OCI-LY1 (cell line): ENCODE results near the gene SLC6A9.
A peak's percentile ranks its signal among the peaks of the same experiment; 100 is the strongest.

ENCODE experiments used
- H2AFZ ChIP-seq: fragments of 200-600 bp; sonication (generic), shearing (Covaris generic); 2 replicates; pipeline ENCODE4 v1.6.0; 2014; ENCODE audit warnings: antibody characterized with exemption, mild to moderate bottlenecking, low read length
- H3F3A ChIP-seq: fragments of 200-600 bp; sonication (generic), shearing (Covaris generic); 2 replicates; pipeline ENCODE4 v1.6.0; 2014; ENCODE audit warnings: mild to moderate bottlenecking, antibody characterized with exemption, low read length, moderate library complexity; ENCODE audit not compliant: insufficient read depth
- H3K27ac ChIP-seq: fragments of 200-600 bp; sonication (generic); 2 replicates; pipeline ENCODE4 v1.5.1; 2014; ENCODE audit warnings: low read length, mixed run types, mild to moderate bottlenecking, low read depth; ENCODE audit not compliant: poor library complexity, severe bottlenecking
- H3K27me3 ChIP-seq: fragments of 200-600 bp; sonication (generic); 2 replicates; pipeline ENCODE4 v1.6.0; 2014; ENCODE audit warnings: antibody characterized with exemption, mild to moderate bottlenecking, low read length, moderate library complexity; ENCODE audit not compliant: insufficient read depth
- H3K36me3 ChIP-seq: fragments of 200-600 bp; sonication (generic); 2 replicates; pipeline ENCODE4 v1.6.1; 2014; ENCODE audit warnings: mild to moderate bottlenecking, antibody characterized with exemption, low read length, moderate library complexity, mixed read lengths; ENCODE audit not compliant: insufficient read depth
- H3K4me1 ChIP-seq: fragments of 200-600 bp; sonication (generic); 2 replicates; pipeline ENCODE4 v1.5.1; 2014; ENCODE audit warnings: mild to moderate bottlenecking, low read length, moderate library complexity; ENCODE audit not compliant: insufficient read depth, severe bottlenecking
- H3K4me2 ChIP-seq: fragments of 200-600 bp; sonication (generic), shearing (Covaris generic); 2 replicates; pipeline ENCODE4 v1.6.1; 2014; ENCODE audit warnings: low read length
- H3K4me3 ChIP-seq: fragments of 200-600 bp; sonication (generic); 2 replicates; pipeline ENCODE4 v1.5.1; 2014; ENCODE audit warnings: low read length, low read depth, mild to moderate bottlenecking, mixed read lengths; ENCODE audit not compliant: poor library complexity, severe bottlenecking
- H3K79me2 ChIP-seq: fragments of 200-600 bp; shearing (Covaris generic); 2 replicates; pipeline ENCODE4 v1.6.1; 2016; ENCODE audit warnings: mixed run types, low read length, mixed read lengths; ENCODE audit not compliant: insufficient read depth
- H3K9ac ChIP-seq: fragments of 200-600 bp; sonication (generic), shearing (Covaris generic); 2 replicates; pipeline ENCODE4 v1.6.1; 2014; ENCODE audit warnings: mild to moderate bottlenecking, low read length, mixed read lengths
- H3K9me2 ChIP-seq: fragments of 200-600 bp; sonication (generic), shearing (Covaris generic); 2 replicates; pipeline ENCODE4 v1.6.1; 2014; ENCODE audit warnings: low read depth, mild to moderate bottlenecking, low read length, mixed read lengths
- H3K9me3 ChIP-seq: fragments of 200-600 bp; shearing (Covaris generic); 2 replicates; pipeline ENCODE4 v1.6.1; 2014; ENCODE audit warnings: low read length, mixed read lengths
- H4K20me1 ChIP-seq: fragments of 200-600 bp; sonication (generic), shearing (Covaris generic); 2 replicates; pipeline ENCODE4 v1.6.0; 2016; ENCODE audit warnings: mild to moderate bottlenecking, low read length; ENCODE audit not compliant: insufficient read depth
- EZH2 ChIP-seq: fragments of 200-600 bp; sonication (generic), shearing (Covaris generic); IDR thresholded peaks from 2 replicates; pipeline ENCODE4 v1.8.0; 2017; ENCODE audit warnings: borderline replicate concordance, mixed run types, mild to moderate bottlenecking, antibody characterized with exemption, low read length, moderate library complexity, mixed read lengths
- TF ChIP-seq, protein P1 (sequence below): fragments of 200-600 bp; sonication (generic), shearing (Covaris generic); IDR thresholded peaks from 2 replicates; pipeline ENCODE4 v1.5.1; 2017; ENCODE audit warnings: mild to moderate bottlenecking, antibody characterized with exemption, low read length, moderate library complexity, mixed read lengths

The SLC6A9 gene

DNA sequence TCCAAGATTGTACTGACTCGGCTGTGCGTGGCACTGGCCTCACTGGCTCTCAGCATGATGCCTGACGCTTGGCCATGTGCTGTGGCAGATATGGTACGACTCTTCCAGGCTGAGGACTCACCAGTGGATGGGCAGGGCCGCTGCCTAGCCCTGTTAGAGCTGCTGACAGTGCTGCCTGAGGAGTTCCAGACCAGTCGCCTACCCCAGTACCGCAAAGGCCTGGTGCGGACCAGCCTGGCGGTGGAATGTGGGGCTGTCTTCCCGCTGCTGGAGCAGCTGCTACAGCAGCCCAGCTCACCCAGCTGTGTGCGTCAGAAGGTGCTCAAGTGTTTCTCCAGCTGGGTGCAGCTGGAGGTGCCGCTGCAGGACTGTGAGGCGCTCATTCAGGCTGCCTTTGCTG lies 81.6 kb downstream of the SLC6A9 start:
- H3K27ac ChIP-seq, result no peak overlapping the region
- no peak overlapping the region for H3K9ac ChIP-seq
- peaks cover 11% of the 10 kb centered on the region; the same call in 1 of the 2 replicates for H3K36me3 ChIP-seq
- no peaks in the 10 kb centered on the region for H3K9me3 ChIP-seq
- H3K9me2 ChIP-seq, result no peaks in the 10 kb centered on the region
- no peak overlapping the region for H3K4me2 ChIP-seq
- H3K27me3 ChIP-seq, result no peaks in the 10 kb centered on the region
- TF ChIP-seq, protein P1, sequence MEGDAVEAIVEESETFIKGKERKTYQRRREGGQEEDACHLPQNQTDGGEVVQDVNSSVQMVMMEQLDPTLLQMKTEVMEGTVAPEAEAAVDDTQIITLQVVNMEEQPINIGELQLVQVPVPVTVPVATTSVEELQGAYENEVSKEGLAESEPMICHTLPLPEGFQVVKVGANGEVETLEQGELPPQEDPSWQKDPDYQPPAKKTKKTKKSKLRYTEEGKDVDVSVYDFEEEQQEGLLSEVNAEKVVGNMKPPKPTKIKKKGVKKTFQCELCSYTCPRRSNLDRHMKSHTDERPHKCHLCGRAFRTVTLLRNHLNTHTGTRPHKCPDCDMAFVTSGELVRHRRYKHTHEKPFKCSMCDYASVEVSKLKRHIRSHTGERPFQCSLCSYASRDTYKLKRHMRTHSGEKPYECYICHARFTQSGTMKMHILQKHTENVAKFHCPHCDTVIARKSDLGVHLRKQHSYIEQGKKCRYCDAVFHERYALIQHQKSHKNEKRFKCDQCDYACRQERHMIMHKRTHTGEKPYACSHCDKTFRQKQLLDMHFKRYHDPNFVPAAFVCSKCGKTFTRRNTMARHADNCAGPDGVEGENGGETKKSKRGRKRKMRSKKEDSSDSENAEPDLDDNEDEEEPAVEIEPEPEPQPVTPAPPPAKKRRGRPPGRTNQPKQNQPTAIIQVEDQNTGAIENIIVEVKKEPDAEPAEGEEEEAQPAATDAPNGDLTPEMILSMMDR, result no peak
- TF ChIP-seq EZH2, result no peak
- H3K4me3 ChIP-seq, result no peak overlapping the region
- H3F3A ChIP-seq, result no peaks in the 10 kb centered on the region
- peaks cover 31% of the 10 kb centered on the region for H3K4me1 ChIP-seq
- no peaks in the 10 kb centered on the region for H3K79me2 ChIP-seq
- no peaks in the 10 kb centered on the region for H4K20me1 ChIP-seq
- no peak overlapping the region for H2AFZ ChIP-seq

DNA sequence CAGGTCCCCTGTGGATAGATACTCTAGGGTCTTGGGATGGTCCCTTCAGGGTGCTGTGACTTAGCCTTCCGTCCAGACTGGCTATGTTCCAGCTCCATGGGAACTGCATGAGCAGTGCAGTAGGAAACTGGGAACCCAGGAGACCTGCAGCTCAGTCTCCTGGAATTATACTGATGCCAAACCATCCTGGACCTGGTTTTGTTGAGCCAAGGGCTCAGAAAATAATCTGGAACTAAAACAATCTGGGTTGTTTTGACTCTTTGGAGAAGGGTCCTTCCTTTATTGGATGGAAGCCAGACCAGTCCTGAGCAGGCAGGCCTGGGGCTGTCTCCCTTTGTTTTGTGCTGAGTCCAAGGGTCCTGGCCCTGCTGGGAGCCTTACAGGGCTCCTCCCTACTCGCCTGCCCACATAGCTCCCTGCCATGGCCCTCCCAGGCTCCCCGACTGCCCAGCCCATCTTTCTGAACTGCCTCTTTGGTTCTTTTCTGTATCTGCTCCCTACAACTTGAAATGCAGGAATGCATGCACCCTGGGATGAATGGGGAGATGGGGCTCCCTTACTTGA lies 83.3 kb downstream of the SLC6A9 start:
- Histone ChIP-seq H3K79me2 (no peaks in the 10 kb centered on the region), H3K36me3 (peaks cover 11% of the 10 kb centered on the region; the same call in 1 of the 2 replicates), H3K27ac (no peak overlapping the region), H3K4me1 (peaks cover 31% of the 10 kb centered on the region), H2AFZ (no peak overlapping the region), H3K4me3 (peak overlapping the region; percentile 85), H3K27me3 (no peaks in the 10 kb centered on the region), H3K9ac (peak overlapping the region; percentile 90), H3K9me3 (no peaks in the 10 kb centered on the region), H4K20me1 (no peaks in the 10 kb centered on the region), H3K9me2 (no peaks in the 10 kb centered on the region), H3F3A (no peaks in the 10 kb centered on the region), H3K4me2 (peak overlapping the region; percentile 82)
- TF ChIP-seq EZH2, result no peak
- TF ChIP-seq, protein P1, result no peak

DNA sequence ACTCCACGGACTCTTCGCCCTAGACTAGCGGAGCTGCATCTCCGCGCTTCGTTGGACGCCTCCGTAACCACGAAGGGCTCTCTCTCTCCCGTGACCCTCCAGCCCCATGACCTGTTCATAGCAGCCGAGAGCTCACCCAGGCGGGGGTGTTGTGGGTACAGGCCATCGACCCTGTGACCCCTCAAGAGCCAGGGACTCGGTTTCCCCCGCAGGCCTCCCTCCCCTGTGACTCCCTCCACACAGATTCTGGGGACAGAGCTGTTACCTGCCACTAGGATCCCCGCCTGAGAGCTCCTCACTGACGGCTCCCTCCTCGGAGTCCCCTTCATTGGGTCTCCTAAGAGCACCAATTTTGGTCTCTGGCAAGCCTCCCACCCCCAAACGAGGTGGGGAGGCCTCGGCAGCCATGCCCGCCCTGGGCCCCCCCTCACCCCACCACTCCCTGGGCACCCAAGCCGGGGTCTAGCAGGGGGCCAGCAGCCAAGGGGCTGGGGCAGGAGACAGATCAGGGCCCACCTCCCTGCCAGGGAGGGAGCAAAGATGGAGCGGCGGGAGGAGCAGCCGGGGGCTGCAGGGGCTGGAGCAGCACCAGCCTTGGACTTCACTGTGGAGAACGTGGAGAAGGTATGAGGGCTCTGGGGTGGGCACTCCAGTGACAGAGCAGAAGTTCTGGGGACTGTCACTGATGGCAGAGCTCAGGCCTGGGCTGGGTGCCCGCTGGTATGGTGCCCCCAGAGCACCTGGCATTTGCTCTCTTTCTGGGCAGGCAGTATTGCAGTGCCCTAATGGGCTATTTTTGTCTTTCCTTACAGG lies 84.0 kb downstream of the SLC6A9 start:
- peak overlapping the region; percentile 71 for H3K27ac ChIP-seq
- peak overlapping the region; percentile 82 for H3K4me2 ChIP-seq
- no peak for TF ChIP-seq EZH2
- TF ChIP-seq, protein P1, result no peak
- H3K4me1 ChIP-seq, result peaks cover 31% of the 10 kb centered on the region
- no peaks in the 10 kb centered on the region for H4K20me1 ChIP-seq
- H3K9me3 ChIP-seq, result no peaks in the 10 kb centered on the region
- H3K27me3 ChIP-seq, result no peaks in the 10 kb centered on the region
- no peaks in the 10 kb centered on the region for H3K9me2 ChIP-seq
- no peaks in the 10 kb centered on the region for H3K79me2 ChIP-seq
- H3K36me3 ChIP-seq, result peaks cover 11% of the 10 kb centered on the region; the same call in 1 of the 2 replicates
- H3K9ac ChIP-seq, result peak overlapping the region; percentile 90
- peak overlapping the region; percentile 85 for H3K4me3 ChIP-seq
- H3F3A ChIP-seq, result no peaks in the 10 kb centered on the region
- no peak overlapping the region for H2AFZ ChIP-seq
